Fibroblast of mammary gland (primary cell): ENCODE data around the gene BAZ2B.

Experiments
- DNase-seq: peaks from one replicate; pipeline ENCODE4 v3.0.0-alpha.2; 2010; ENCODE audit warnings: low read depth
- H3K4me3 ChIP-seq: 2 replicates; pipeline ENCODE4 v1.5.1; 2011; ENCODE audit warnings: low read depth, mild to moderate bottlenecking, low read length, moderate library complexity; ENCODE audit not compliant: control insufficient read depth
- TF ChIP-seq, protein P1 (sequence below): conservative IDR thresholded peaks from 2 replicates; pipeline ENCODE4 v1.5.1; 2011; ENCODE audit warnings: low read depth, low read length, inconsistent platforms; ENCODE audit not compliant: control insufficient read depth, insufficient read depth

Gene BAZ2B

DNA sequence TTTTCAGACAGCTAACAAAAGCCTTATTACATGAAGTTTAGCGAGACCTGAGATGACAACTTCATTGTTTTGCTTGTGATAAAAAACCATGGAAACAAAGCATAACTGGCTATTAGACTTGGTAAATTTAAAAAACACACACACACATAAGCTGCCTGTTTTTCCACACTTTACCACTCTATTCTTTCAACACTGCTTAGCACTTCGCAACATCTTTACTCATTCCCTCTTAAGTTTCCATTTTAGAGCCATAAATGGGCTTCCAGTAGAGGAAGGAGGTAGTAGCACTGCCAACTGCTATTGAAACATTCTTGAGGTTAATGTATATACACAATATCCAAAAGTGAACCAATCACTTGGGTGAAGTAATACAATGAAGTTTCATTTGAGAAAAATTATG is 54.1 kb downstream of the BAZ2B start:
- DNase-seq = peak; percentile 33
- TF ChIP-seq, protein P1, sequence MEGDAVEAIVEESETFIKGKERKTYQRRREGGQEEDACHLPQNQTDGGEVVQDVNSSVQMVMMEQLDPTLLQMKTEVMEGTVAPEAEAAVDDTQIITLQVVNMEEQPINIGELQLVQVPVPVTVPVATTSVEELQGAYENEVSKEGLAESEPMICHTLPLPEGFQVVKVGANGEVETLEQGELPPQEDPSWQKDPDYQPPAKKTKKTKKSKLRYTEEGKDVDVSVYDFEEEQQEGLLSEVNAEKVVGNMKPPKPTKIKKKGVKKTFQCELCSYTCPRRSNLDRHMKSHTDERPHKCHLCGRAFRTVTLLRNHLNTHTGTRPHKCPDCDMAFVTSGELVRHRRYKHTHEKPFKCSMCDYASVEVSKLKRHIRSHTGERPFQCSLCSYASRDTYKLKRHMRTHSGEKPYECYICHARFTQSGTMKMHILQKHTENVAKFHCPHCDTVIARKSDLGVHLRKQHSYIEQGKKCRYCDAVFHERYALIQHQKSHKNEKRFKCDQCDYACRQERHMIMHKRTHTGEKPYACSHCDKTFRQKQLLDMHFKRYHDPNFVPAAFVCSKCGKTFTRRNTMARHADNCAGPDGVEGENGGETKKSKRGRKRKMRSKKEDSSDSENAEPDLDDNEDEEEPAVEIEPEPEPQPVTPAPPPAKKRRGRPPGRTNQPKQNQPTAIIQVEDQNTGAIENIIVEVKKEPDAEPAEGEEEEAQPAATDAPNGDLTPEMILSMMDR = no peak
- H3K4me3 ChIP-seq = no peak overlapping the region

DNA sequence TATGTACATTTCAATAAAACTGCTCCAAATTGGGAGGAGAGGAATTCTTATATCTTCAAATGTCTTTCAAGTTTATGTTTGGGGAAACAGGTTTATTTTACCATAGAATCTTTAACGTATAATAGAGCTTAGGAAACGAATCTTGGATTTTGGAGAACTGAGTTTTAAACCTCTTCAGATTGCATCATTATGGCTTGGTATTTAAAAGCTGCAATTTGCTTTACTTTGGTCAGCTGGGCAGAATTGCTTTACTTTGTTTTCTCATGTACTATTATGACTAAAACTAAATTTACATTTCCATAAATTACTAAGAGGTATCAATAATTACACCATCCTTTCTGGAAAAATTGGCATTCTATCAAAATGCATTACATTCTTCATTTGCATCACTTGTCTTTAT is 54.6 kb downstream of the BAZ2B start:
- H3K4me3 ChIP-seq = no peak overlapping the region
- DNase-seq = no peak

DNA sequence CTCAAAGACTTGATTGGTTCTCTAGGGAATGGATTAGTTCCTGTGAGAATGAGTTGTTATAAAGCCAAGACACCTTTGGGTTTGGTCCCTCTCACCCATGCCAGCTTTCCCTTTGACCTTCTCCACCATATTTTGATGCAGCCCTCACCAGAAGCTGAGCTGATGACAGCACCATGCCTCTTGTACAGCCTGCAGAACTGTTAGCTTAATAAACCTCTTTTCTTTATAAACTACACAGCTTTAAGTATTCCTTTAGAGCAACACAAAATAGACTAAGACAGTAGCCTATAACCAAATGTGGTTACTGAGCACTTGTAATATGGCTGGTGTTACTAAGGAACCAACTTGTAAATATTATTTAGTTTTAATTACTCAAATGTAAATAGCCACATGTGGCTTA is 55.1 kb downstream of the BAZ2B start:
- TF ChIP-seq, protein P1 = no peak
- DNase-seq = no peak
- H3K4me3 ChIP-seq = no peak overlapping the region

More for the DNA sequence above, 54.6 kb downstream of the BAZ2B start:
- TF ChIP-seq, protein P1 = no peak

DNA sequence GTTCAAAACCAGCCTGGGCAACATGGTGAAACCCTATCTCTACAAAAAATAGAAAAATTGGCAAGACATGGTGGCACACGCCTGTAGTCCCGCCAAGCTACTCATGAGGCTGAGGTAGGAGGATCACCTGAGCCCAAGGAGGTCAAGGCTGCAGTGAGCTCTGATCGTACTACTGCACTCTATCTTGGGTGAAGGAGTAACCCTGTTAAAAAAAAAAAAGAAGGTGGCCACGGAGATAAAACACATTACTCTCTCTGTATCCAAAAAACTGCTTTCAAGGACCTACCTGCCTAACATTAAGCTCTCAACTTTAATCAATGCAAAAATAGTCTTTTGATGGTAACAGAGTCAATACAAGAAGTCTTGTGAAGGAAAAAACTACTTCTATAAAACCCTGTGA is 57.3 kb downstream of the BAZ2B start:
- TF ChIP-seq, protein P1 = no peak
- no peak overlapping the region for H3K4me3 ChIP-seq
- no peak for DNase-seq

DNA sequence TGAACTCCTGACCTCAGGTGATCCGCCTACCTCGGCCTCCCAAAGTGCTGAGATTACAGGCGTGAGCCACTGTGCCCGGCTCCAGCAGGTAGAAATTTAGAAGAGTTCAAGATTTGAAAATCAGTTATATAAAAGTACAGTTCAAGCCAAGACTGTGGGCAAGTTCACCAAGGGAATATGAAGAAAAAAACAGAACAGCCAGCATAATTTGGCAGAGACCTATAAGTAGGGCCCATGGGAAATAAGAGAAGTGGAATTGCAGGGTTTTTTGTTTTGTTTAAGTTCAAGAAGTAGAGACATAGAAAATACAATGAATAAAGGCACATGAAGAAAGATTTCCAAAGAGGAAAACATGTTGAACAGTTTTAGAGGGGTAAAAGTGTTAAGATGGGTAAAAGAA is 57.9 kb downstream of the BAZ2B start:
- TF ChIP-seq, protein P1 = no peak
- DNase-seq = peak; percentile 4
- H3K4me3 ChIP-seq = no peak overlapping the region

DNA sequence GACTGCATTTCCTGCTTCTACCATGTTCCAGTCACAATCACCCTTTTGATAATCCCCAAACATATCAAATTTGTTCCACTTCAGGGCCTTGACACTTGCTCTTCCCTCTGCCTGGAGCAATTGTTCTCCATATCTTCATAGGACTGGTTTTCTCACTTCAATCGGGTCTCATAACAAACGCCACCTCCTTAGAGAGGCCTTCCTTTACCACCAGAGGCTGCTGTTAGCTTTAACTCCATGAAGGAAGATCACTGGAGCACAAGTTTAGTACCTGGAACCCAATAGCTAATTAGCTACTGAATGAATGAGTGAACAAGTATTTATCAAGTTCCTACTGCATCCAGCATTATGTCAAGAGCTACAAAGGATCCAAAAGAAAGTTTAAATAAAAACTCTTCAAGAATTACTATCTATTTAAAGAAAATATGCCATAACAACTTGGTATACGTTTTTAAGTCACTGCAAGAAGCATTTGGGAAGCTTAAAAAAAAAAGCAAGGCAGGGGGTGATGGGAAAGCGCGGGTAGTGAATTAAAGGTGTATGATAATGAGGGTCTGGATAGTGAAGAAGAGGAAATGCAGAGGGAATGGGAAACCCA is 58.8 kb downstream of the BAZ2B start:
- TF ChIP-seq, protein P1 = peak; percentile 44
- H3K4me3 ChIP-seq = no peak overlapping the region
- DNase-seq = peak; percentile 31
